Adipocyte (in vitro differentiated cells): ENCODE data around the gene ARHGEF37.

Experiments
- DNase-seq: peaks from one replicate; pipeline ENCODE4 v3.0.0-alpha.2; 2015; ENCODE audit warnings: low read depth
- H3K27me3 ChIP-seq: replicated peaks from 2 replicates; pipeline ENCODE4 v1.7.0; 2013; ENCODE audit warnings: mild to moderate bottlenecking, low read length, moderate library complexity; ENCODE audit not compliant: control insufficient read depth, insufficient read depth
- H3K36me3 ChIP-seq: 2 replicates; pipeline ENCODE4 v1.7.0; 2013; ENCODE audit warnings: low read length, mild to moderate bottlenecking, moderate library complexity; ENCODE audit not compliant: control insufficient read depth, insufficient read depth, severe bottlenecking
- H3K4me1 ChIP-seq: 2 replicates; pipeline ENCODE4 v1.7.0; 2013; ENCODE audit warnings: mild to moderate bottlenecking, low read length, moderate library complexity; ENCODE audit not compliant: control insufficient read depth, insufficient read depth
- H3K4me3 ChIP-seq: 2 replicates; pipeline ENCODE4 v1.7.0; 2013; ENCODE audit warnings: mild to moderate bottlenecking, low read length, moderate library complexity
- H3K9ac ChIP-seq: 2 replicates; pipeline ENCODE4 v1.7.0; 2013; ENCODE audit warnings: mild to moderate bottlenecking, low read length, moderate library complexity
- H3K9me3 ChIP-seq: 2 replicates; pipeline ENCODE4 v1.7.0; 2013; ENCODE audit warnings: mild to moderate bottlenecking, low read length, moderate library complexity; ENCODE audit not compliant: control insufficient read depth

The ARHGEF37 gene

DNA sequence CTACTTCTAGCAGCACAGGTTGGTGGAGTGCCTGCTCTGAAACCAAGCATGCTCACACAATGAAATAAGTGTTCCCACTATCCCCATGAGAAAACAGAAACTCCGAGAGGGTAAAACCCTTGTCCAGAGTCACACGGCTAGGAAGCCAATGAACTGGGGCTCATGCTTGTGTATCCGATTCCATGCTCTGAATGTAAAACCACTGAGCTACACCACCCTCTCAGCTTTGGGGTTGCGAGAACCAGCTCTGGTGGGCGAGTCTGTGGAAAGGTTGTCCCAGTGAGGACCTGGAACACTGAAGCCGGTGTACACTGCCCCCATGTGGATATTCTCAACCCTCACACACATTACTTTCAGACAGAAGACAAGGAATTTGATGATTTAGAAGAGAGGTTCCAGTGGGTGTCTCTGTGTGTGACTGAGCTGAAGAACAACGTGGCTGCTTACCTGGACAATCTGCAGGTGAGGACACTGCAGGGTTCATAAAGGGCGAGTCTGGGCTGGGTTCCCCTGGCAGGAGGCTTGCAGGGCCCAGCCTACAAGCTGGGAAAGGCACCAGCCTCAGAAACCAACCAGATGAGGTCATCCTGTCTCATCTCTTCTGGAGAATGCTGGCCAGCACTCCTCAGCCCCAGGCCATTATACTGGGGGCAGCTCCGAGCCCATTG, 37.4 kb downstream of the ARHGEF37 start:
- Histone ChIP-seq H3K36me3 (no peaks in the 10 kb centered on the region), H3K4me1 (peaks cover 15% of the 10 kb centered on the region), H3K4me3 (no peak overlapping the region), H3K27me3 (peaks cover 14% of the 10 kb centered on the region), H3K9ac (no peak overlapping the region), H3K9me3 (no peaks in the 10 kb centered on the region)
- DNase-seq = peak; percentile 79

GRCh38 chr5:149621415-149622098, 40.3 kb downstream of the ARHGEF37 start:
- DNase-seq = no peak
- H3K4me3 ChIP-seq = no peak overlapping the region
- no peaks in the 10 kb centered on the region for H3K36me3 ChIP-seq
- H3K9ac ChIP-seq = no peak overlapping the region
- H3K9me3 ChIP-seq = no peaks in the 10 kb centered on the region
- H3K4me1 ChIP-seq = peaks cover 8% of the 10 kb centered on the region
- peaks cover 20% of the 10 kb centered on the region for H3K27me3 ChIP-seq

GRCh38 chr5:149622466-149622865, 41.2 kb downstream of the ARHGEF37 start:
- Histone ChIP-seq H3K4me1 (peaks cover 7% of the 10 kb centered on the region), H3K9me3 (no peaks in the 10 kb centered on the region), H3K9ac (no peak overlapping the region), H3K36me3 (no peaks in the 10 kb centered on the region), H3K27me3 (peaks cover 20% of the 10 kb centered on the region), H3K4me3 (no peak overlapping the region)
- DNase-seq = no peak

DNA sequence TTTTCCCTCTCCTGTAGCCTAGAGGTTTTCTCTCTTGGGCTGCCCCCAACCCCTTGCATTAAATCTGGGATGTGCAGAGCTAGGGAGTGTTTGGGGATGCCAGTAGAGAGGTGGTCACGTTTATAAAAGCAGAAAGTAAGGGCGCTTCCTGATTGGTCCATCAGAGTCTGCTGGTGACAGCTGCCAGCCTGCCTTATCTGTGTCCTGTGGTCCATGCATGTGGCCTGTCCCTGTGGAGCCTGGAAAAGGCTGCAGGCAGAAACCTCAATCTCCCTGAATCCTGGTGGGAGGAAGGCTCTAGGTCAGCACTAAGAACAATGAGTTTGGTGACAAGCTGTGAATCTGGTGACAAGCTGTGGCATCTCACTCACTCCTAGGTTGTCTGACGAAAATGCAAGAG, 42.2 kb downstream of the ARHGEF37 start:
- Histone ChIP-seq H3K27me3 (peaks cover 20% of the 10 kb centered on the region), H3K4me1 (peaks cover 4% of the 10 kb centered on the region), H3K36me3 (no peaks in the 10 kb centered on the region), H3K9me3 (no peaks in the 10 kb centered on the region), H3K9ac (no peak overlapping the region), H3K4me3 (no peak overlapping the region)
- DNase-seq = no peak

GRCh38 chr5:149627070-149627469, 45.8 kb downstream of the ARHGEF37 start:
- Histone ChIP-seq H3K4me1 (peaks cover 2% of the 10 kb centered on the region), H3K27me3 (peaks cover 19% of the 10 kb centered on the region)
- no peak for DNase-seq

GRCh38 chr5:149628221-149628620, 46.9 kb downstream of the ARHGEF37 start:
- Histone ChIP-seq H3K9me3 (no peaks in the 10 kb centered on the region), H3K4me1 (peaks cover 12% of the 10 kb centered on the region), H3K9ac (no peak overlapping the region), H3K4me3 (no peak overlapping the region), H3K27me3 (peaks cover 9% of the 10 kb centered on the region), H3K36me3 (no peaks in the 10 kb centered on the region)
- DNase-seq = no peak

More at GRCh38 chr5:149627070-149627469, 45.8 kb downstream of the ARHGEF37 start:
- Histone ChIP-seq H3K36me3 (no peaks in the 10 kb centered on the region), H3K9ac (no peak overlapping the region), H3K4me3 (no peak overlapping the region), H3K9me3 (no peaks in the 10 kb centered on the region)

DNA sequence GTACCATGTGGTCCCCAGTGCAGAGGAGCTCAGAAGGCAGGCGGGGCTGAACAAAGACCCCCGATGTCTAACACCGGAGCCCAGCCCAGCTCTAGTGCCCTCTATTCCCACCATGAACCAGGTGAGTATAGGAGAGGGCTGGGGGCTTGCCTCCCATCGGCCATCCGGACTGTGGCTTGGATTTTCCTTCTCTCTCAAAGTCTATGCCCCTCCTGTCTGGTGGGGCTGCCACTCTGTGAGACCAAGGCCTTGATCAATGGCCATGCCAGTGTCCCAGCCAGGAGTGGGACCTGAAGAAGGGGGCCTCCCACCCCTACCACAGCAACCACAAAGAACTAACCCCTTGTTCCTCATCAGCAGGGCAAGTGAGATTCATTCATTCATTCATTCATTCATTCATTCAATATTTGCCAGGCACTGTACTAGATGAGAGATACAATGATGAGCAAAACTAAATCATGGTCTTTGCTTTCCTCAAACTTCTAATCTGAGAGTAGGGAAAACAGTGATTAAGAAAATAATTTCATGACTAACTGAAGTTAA, 47.6 kb downstream of the ARHGEF37 start:
- Histone ChIP-seq H3K36me3 (no peaks in the 10 kb centered on the region), H3K4me1 (peaks cover 12% of the 10 kb centered on the region), H3K4me3 (no peak overlapping the region), H3K9ac (no peak overlapping the region), H3K27me3 (peaks cover 3% of the 10 kb centered on the region), H3K9me3 (no peaks in the 10 kb centered on the region)
- no peak for DNase-seq

DNA sequence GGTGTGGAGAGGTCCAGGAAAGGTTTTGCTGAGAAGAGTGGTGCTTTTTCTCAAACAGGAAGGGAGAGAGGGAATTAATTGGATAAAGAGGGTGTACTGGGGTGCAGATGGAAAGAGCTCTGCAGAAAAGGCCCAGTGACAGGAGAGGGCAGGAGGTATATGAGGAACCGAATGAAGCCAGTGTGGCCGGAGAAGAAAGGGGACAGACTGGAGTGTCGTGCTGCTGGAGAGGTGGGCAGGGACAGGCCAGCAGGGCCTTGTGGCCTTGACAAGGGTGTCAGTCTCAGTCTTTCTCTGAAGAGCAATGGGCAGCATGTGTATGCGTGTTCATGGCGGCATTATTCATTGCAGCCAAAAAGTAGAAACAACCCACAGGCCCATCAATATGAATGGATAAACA, 48.1 kb downstream of the ARHGEF37 start:
- DNase-seq = no peak
- Histone ChIP-seq H3K27me3 (no peaks in the 10 kb centered on the region), H3K4me3 (no peak overlapping the region), H3K4me1 (peaks cover 12% of the 10 kb centered on the region), H3K9ac (no peak overlapping the region), H3K36me3 (no peaks in the 10 kb centered on the region), H3K9me3 (no peaks in the 10 kb centered on the region)

GRCh38 chr5:149630337-149630736, 49.0 kb downstream of the ARHGEF37 start:
- Histone ChIP-seq H3K4me1 (peaks cover 16% of the 10 kb centered on the region), H3K9ac (no peak overlapping the region), H3K4me3 (no peak overlapping the region), H3K27me3 (no peaks in the 10 kb centered on the region), H3K36me3 (no peaks in the 10 kb centered on the region), H3K9me3 (no peaks in the 10 kb centered on the region)
- DNase-seq = no peak

GRCh38 chr5:149631506-149631905, 50.2 kb downstream of the ARHGEF37 start:
- H3K4me1 ChIP-seq = peaks cover 20% of the 10 kb centered on the region

DNA sequence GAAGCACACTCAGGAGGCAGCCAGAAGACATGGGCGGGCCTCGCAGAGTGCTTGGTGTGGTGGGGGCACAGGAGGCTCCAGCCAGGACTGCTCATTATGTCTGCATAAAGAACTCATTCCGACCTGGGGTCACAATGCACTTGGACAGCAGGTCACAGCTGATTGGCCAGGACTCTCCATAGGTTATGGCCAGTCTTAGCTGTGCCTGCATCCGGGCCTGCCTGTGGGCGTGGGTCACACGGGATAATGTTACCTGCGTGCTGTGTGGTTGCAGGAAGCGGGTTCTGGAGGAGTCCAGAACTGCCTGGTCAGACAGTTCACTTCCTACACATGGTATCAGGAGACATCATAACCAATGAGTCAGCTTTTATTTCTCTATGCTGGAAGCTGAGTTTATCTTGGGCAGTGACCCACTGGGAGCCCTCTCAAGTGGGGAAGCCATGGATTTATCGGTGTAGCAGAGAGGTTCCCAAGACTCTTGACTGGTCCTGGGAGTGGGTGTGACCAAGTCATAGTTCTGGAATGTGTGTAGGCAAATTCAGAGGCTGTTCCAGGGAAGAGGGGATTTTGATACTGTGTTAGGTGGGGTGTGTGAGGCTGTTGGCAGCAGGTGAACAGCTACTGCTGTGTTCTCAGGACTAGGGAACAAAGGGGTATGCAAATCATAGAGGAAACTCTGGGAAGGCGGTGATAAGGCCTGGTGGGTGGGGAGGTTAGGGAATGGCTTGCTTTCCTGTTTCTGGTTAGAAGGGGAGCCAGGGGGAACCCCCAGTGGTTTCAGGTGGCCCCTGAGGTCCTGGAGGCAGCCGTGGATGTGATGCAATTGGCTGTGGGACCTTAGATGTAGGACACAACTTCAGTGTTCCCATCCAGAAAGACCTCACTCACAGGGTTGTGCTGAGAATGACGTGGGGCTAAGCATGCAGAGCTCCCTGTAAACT, 51.3 kb downstream of the ARHGEF37 start:
- no peaks in the 10 kb centered on the region for H3K36me3 ChIP-seq
- H3K27me3 ChIP-seq = no peaks in the 10 kb centered on the region
- peaks cover 20% of the 10 kb centered on the region for H3K4me1 ChIP-seq
- H3K9ac ChIP-seq = no peak overlapping the region
- DNase-seq = peak; percentile 44
- H3K4me3 ChIP-seq = no peak overlapping the region
- no peaks in the 10 kb centered on the region for H3K9me3 ChIP-seq

More at GRCh38 chr5:149631506-149631905, 50.2 kb downstream of the ARHGEF37 start:
- Histone ChIP-seq H3K9ac (no peak overlapping the region), H3K36me3 (no peaks in the 10 kb centered on the region), H3K9me3 (no peaks in the 10 kb centered on the region), H3K4me3 (no peak overlapping the region), H3K27me3 (no peaks in the 10 kb centered on the region)
- no peak for DNase-seq
